Keratinocyte (primary cell): ENCODE results near the gene CCIN. TPM values are rescaled to one million over a fixed set of nuclear protein-coding genes. Genes with fewer than 3 reads are reported as not detected.

Source experiments
- DNase-seq: peaks from one replicate; pipeline ENCODE4 v3.0.0-alpha.2; 2011; ENCODE audit warnings: low read depth, missing footprints, low spot score
- FAIRE-seq: peaks from 2 replicates; lab custom pipeline; 2011; peaks lifted over from hg19 to GRCh38; lab: Jason Lieb, UNC
- H2AFZ ChIP-seq: 2 replicates; pipeline ENCODE4 v1.6.0; 2012; ENCODE audit warnings: low read length, control low read depth, inconsistent platforms; ENCODE audit not compliant: control insufficient read depth
- H3K27ac ChIP-seq: 2 replicates; pipeline ENCODE4 v1.5.1; 2011; ENCODE audit warnings: low read length; ENCODE audit not compliant: control insufficient read depth, insufficient read depth
- H3K27me3 ChIP-seq: 3 replicates; pipeline ENCODE4 v1.6.0; 2011; ENCODE audit warnings: low read length; ENCODE audit not compliant: control insufficient read depth, insufficient read depth; ENCODE audit errors: extremely low read depth
- H3K36me3 ChIP-seq, 2 experiments: 2 replicates in 1 of 2; 3 replicates in 1 of 2; pipeline ENCODE4 v1.5.1; 2011; ENCODE audit warnings: low read length in 2 of 2, mild to moderate bottlenecking in 1 of 2; ENCODE audit not compliant: control insufficient read depth in 2 of 2, insufficient read depth in 2 of 2; ENCODE audit errors: extremely low read depth in 1 of 2
- H3K4me1 ChIP-seq: 3 replicates; pipeline ENCODE4 v1.5.1; 2011; ENCODE audit warnings: low read length; ENCODE audit not compliant: control insufficient read depth, insufficient read depth; ENCODE audit errors: extremely low read depth
- H3K4me2 ChIP-seq: 3 replicates; pipeline ENCODE4 v1.6.0; 2011; ENCODE audit warnings: low read depth, low read length; ENCODE audit not compliant: control insufficient read depth, insufficient read depth; ENCODE audit errors: extremely low read depth
- H3K4me3 ChIP-seq, 3 experiments: fragments of 200-600 bp in 1 of 3; sonication (generic) in 1 of 3; 2 replicates in 2 of 3; 3 replicates in 1 of 3; pipeline ENCODE4 v1.5.1; 2011 to 2016; ENCODE audit warnings: low read length in 3 of 3, mild to moderate bottlenecking in 3 of 3, control low read depth in 2 of 3, inconsistent platforms in 1 of 3, low read depth in 1 of 3, mixed read lengths in 1 of 3, mixed run types in 1 of 3, moderate library complexity in 1 of 3; ENCODE audit not compliant: control insufficient read depth in 2 of 3, insufficient read depth in 2 of 3; ENCODE audit errors: extremely low read depth in 1 of 3
- H3K79me2 ChIP-seq: 2 replicates; pipeline ENCODE4 v1.6.0; 2012; ENCODE audit warnings: low read length; ENCODE audit not compliant: control insufficient read depth, insufficient read depth
- H3K9ac ChIP-seq: 3 replicates; pipeline ENCODE4 v1.6.0; 2011; ENCODE audit warnings: low read length; ENCODE audit not compliant: control insufficient read depth, insufficient read depth; ENCODE audit errors: extremely low read depth
- H3K9me1 ChIP-seq: 3 replicates; pipeline ENCODE4 v1.6.0; 2011; ENCODE audit warnings: low read length; ENCODE audit not compliant: control insufficient read depth, insufficient read depth; ENCODE audit errors: extremely low read depth
- H3K9me3 ChIP-seq: 2 replicates; pipeline ENCODE4 v1.5.1; 2012; ENCODE audit warnings: low read depth, low read length; ENCODE audit not compliant: control insufficient read depth
- H4K20me1 ChIP-seq: 3 replicates; pipeline ENCODE4 v1.6.0; 2011; ENCODE audit warnings: low read length; ENCODE audit not compliant: control insufficient read depth, insufficient read depth; ENCODE audit errors: extremely low read depth
- EZH2 ChIP-seq: IDR thresholded peaks from one replicate; pipeline ENCODE4 v1.6.1; 2012; ENCODE audit warnings: inconsistent platforms, mild to moderate bottlenecking, low read length, moderate library complexity
- dilution Hi-C: fragments of 300-500 bp; cut with MboI; formaldehyde crosslinking; loops from one replicate; pipeline ENCODE4 v1.7.0; 2020; ENCODE audit warnings: low sequenced_read_pairs; ENCODE audit not compliant: extremely low pct_ligation_motif_present
- polyA plus RNA-seq, 5 experiments: library from polyadenylated mRNA; depleted of rRNA in 3 of 5; stranded (reverse) in 3 of 5; stranded (forward) in 1 of 5; unstranded in 1 of 5; fragments of >200 nt; gene quantifications; 1 replicate in 1 of 5; 2 replicates in 3 of 5; 3 replicates in 1 of 5; pipeline versions ENCODE4 v1.2.1 to v1.2.3, GENCODE V29; 2011 to 2012; ENCODE audit warnings: missing spikeins in 2 of 5, low read depth in 1 of 5, low replicate concordance in 1 of 5
- TF ChIP-seq, protein P1 (sequence below), 3 experiments: IDR thresholded peaks in 1 of 3; conservative IDR thresholded peaks in 1 of 3; optimal IDR thresholded peaks in 1 of 3; 2 replicates in 2 of 3; 3 replicates in 1 of 3; pipeline versions ENCODE3 to v1.5.1; 2011; ENCODE audit warnings: low read length in 3 of 3, mild to moderate bottlenecking in 3 of 3, moderate library complexity in 2 of 3, control low read depth in 1 of 3, inconsistent platforms in 1 of 3; ENCODE audit not compliant: insufficient read depth in 2 of 3; ENCODE audit errors: extremely low read depth in 1 of 3

Gene CCIN
- polyA plus RNA-seq, 1 donor (not counting 4 experiments of a cell fraction or from before 2014, with no cell fraction given): not detected

DNA sequence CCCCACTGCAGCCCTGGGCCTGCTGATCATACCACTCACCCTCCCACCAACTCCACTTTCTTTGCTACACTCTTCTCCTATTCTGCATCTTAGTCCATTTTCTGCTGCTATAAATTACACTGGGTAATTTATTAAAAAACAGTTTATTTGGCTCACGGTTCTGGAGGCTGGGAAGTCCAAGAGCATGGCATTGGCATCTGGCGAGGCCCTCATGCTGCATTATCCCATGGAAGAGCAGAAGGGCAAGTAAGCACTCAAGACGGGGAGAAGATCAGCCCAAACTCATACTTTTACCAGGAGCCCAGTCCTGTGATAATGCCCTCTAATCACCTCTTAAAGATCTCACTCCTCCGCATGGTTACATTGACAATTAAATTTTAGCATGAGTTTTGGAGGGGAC, 23.2 kb upstream of the CCIN start:
- Histone ChIP-seq H3K79me2 (no peaks in the 10 kb centered on the region), H2AFZ (no peak overlapping the region), H3K4me2 (no peak overlapping the region), H4K20me1 (no peaks in the 10 kb centered on the region), H3K9me1 (no peaks in the 10 kb centered on the region), H3K4me3 (no peak overlapping the region), H3K27ac (no peak overlapping the region), H3K9ac (no peak overlapping the region), H3K27me3 (peaks cover 4% of the 10 kb centered on the region), H3K36me3 (no peaks in the 10 kb centered on the region), H3K4me1 (no peaks in the 10 kb centered on the region), H3K9me3 (no peaks in the 10 kb centered on the region)
- no peak for DNase-seq
- TF ChIP-seq EZH2: no peak
- TF ChIP-seq, protein P1, sequence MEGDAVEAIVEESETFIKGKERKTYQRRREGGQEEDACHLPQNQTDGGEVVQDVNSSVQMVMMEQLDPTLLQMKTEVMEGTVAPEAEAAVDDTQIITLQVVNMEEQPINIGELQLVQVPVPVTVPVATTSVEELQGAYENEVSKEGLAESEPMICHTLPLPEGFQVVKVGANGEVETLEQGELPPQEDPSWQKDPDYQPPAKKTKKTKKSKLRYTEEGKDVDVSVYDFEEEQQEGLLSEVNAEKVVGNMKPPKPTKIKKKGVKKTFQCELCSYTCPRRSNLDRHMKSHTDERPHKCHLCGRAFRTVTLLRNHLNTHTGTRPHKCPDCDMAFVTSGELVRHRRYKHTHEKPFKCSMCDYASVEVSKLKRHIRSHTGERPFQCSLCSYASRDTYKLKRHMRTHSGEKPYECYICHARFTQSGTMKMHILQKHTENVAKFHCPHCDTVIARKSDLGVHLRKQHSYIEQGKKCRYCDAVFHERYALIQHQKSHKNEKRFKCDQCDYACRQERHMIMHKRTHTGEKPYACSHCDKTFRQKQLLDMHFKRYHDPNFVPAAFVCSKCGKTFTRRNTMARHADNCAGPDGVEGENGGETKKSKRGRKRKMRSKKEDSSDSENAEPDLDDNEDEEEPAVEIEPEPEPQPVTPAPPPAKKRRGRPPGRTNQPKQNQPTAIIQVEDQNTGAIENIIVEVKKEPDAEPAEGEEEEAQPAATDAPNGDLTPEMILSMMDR (optimal IDR thresholded peaks at IDR 0.05 in 1 of 3, IDR thresholded peaks at IDR 0.05 in 1 of 3, conservative IDR thresholded peaks at IDR 0.05 in 1 of 3; ENCODE audit: extremely low read depth in 1 of 3, insufficient read depth in 2 of 3, low read length in 3 of 3): no peak
- FAIRE-seq: no peak
- dilution Hi-C loops: loop anchor here (10.0 kb wide), 1 partner anchor 49 kb away; the partner anchor contains the start of gene CLTA

DNA sequence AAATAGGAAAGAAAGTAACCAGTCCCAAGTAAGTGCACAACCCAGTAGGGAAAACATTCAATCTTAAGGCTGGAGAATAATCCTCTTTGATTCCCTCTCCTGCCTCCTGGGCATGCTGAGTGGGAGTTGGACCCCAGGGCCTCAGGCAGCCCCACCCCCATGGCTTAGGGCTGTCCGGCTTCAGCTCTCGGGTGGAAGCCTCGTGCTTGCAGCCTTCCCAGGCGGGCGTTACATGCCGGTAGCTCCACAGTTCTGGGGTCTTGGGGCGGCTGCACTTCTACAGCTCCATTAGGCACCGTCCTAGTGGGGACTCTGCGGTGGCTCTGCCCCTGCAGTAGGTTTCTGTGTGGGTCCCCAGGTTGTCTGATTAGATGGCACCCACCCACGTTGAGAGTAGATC, 22.5 kb upstream of the CCIN start:
- Histone ChIP-seq H4K20me1 (no peaks in the 10 kb centered on the region), H3K27me3 (peaks cover 4% of the 10 kb centered on the region), H3K27ac (no peak overlapping the region), H3K9me3 (no peaks in the 10 kb centered on the region), H3K9ac (no peak overlapping the region), H3K4me2 (no peak overlapping the region), H3K9me1 (no peaks in the 10 kb centered on the region), H3K36me3 (no peaks in the 10 kb centered on the region), H2AFZ (no peak overlapping the region), H3K4me1 (peaks cover under 1% of the 10 kb centered on the region), H3K4me3 (no peak overlapping the region), H3K79me2 (no peaks in the 10 kb centered on the region)
- dilution Hi-C loops: loop anchor here (10.0 kb wide), 1 partner anchor 48 kb away; the partner anchor contains the start of gene CLTA
- DNase-seq: no peak
- no peak for FAIRE-seq
- TF ChIP-seq EZH2: no peak
- TF ChIP-seq, protein P1 (optimal IDR thresholded peaks at IDR 0.05 in 1 of 3, IDR thresholded peaks at IDR 0.05 in 1 of 3, conservative IDR thresholded peaks at IDR 0.05 in 1 of 3; ENCODE audit: extremely low read depth in 1 of 3, insufficient read depth in 2 of 3, low read length in 3 of 3): no peak
